ENCODE results near the gene PPP1CB.
A peak's percentile ranks its signal among the peaks of the same experiment; 100 is the strongest.

- TF ChIP-seq EP300 (IDR thresholded peaks at IDR 0.05) (no peak), CTCF (IDR thresholded peaks at IDR 0.05) (no peak), KDM5A (IDR thresholded peaks at IDR 0.05) (no peak), FOSL2 (IDR thresholded peaks at IDR 0.05) (no peak), FOSL2 (CRISPR knock-in tag; IDR thresholded peaks at IDR 0.05) (peak; percentile 63)
These were observed 76.8 kb downstream of the PPP1CB start for GRCh38 chr2:28828382-28828781.
